T follicular helper cell (primary cell): ENCODE data around the gene EML6.

Experiments
- DNase-seq: peaks from one replicate; pipeline ENCODE4 v3.0.0-alpha.2; 2020; ENCODE audit warnings: low read depth

EML6 gene

DNA sequence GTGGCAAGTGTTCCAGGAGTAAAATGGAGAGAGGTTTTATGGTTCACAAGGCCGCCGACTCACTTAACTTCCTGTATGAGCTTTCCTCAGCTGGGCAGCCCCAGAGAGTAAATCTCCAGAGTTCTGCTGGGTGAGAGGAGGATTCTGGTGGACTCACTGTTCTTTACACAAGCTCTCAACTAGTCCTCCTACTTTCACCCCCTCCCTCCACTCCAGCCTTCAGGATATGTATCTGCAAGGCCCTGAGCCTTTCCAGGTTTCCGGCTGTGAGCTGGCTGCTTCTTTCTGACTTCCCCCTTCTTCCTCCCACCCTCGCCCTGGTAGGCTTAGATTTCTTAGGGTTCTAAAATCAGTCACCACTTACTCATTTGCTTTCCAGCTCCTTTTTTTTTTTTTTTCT, 34.0 kb downstream of the EML6 start:
- no peak for DNase-seq

DNA sequence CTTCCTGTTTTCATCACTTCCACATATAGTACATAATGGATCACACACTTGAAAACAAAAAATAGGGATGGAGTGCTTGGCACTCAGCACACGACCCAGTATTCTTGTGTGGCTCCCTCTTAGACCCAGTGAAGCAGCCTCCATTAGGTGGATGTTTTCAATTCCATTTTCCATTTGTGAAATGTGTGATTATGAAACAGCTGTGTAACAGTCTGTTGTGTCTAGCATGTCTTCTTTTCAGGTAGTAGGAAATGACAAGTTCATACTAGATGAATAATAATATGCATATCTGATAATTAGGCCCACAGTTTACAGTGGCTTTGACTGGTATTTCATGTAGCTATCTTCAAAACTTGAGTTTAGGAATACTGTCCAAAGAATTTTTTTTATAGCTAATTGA, 35.5 kb downstream of the EML6 start:
- DNase-seq = no peak

DNA sequence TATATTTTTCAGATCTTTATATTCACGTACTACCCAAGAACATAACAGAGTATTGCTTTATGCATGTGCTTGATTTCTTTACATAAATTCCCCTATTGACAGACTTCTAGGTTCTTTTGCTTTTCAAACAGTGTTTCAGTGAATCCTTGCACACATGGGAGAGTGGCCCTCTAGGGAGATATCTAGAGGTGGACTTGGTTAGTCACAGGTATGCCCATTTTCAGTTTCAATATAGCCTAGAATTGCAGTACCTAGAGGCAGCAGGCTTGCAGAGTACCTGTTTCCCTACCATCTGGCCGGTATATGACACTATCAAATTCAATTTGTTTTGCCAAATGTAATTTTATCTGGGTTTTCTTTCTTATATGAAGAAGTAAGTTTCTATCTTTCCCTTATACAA, 36.8 kb downstream of the EML6 start:
- DNase-seq = no peak

DNA sequence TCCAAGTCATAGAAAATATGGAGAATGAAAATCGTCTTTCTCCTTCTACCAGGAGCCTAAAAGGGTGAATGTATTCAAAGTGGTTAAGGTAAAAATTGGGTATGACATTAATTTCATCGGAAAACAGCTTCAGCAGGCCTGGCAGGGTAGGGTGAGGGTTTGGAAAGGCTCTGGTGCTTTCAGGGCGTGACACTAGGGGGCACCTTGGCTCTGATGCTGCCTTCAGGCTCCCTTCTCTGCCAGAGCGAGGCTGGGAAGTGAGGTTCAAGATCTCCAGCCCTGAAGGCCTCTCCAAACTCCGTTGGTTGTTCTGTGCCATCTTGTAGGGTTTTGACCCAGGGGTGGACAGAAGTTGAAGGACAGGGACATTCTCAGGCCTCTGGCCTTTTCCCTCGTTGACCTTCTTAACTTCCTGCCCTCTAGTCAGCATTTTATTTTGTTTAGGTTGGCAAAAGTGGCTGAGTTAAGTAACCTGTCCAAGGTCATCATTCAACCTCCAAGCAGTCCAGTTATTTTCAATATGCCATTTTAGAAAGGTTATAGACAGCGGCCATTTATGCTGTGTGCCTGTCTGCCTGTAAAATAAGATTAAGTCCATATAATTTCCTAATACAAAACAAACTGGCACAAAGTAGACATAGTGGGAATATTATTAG, 40.3 kb downstream of the EML6 start:
- no peak for DNase-seq

DNA sequence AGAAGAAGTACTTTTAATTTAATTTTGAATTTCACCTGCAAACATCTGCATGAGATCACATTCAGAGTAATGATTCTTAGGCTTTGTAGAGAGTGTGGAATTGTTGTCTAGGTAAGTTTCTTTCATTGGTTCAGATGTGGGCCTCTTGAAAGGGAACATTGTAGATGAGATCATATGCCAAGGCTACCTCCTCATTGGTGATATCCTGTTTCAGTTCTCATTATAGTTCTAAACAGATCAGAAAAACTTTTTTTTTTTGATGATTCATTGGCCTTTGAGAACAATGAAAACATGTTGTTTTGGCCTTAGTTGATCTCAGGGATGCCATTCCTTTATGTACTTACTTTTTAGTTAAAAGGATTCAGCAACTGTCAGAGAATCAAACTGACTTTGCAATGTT, 44.5 kb downstream of the EML6 start:
- no peak for DNase-seq

DNA sequence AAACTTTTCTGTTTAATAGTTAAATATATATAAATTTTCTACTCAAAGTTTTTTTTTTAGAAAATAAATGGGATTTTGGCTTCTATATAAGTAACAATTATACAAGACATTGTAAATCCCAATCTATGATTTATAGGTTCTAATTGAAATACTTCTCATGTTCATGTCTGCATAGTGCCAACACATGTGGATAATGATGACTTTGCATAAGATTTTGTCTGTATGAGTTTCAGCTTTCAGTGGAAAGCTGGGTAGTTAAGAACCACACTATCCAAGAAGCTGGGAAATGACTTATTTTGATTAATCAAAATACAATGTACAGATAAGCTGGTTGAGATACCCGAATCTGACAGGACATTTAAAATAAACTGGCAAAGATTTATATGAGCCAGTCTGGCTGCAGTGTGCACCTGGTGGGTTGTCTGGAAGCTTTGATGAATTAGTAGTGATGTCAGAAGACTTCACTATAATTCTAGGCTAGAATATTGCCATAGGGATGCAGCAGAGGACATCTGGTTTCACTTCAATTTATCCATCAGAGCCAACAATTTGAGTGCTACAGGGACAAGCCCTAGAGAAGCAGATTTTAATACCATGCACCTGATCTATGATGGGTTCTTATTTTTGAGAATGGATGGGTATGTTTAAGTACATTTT, 45.4 kb downstream of the EML6 start:
- DNase-seq = no peak

DNA sequence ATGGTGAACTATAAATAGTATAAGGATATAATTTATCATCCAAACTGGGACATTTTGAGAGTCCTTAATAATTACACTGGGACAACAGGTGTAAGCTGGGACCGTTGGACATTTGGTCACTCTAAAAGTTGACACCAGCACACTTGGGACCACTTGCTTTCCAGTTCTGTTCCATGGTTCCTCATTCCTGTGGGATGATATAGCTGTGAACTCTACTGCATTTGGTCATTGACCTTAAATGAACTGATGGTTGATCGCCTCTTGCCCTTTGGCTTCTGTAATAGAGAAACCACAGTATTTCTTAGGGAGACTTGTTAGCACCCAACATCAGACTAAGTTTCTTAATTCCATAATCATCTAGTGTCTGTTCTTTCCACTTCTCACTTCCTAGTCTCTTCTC, 46.7 kb downstream of the EML6 start:
- no peak for DNase-seq

DNA sequence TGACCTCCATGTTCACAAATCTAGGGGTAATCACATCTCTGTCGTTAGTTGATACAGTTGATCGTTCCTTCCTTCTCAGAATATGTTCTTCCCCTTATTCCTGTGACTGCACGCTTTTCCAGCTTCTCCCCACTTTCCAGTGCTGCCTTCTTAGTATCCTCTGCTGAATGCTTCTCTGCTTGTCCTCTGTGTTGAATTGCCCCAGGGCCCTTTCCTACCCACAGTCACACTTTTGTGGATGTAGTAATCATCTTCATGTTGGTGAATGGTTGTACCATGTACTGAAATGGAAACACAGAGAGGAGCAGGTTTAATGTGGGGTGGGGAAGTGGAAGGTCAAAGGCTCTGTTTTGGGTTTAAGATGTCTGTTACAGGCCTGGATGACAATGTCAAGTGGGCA, 47.2 kb downstream of the EML6 start:
- no peak for DNase-seq

DNA sequence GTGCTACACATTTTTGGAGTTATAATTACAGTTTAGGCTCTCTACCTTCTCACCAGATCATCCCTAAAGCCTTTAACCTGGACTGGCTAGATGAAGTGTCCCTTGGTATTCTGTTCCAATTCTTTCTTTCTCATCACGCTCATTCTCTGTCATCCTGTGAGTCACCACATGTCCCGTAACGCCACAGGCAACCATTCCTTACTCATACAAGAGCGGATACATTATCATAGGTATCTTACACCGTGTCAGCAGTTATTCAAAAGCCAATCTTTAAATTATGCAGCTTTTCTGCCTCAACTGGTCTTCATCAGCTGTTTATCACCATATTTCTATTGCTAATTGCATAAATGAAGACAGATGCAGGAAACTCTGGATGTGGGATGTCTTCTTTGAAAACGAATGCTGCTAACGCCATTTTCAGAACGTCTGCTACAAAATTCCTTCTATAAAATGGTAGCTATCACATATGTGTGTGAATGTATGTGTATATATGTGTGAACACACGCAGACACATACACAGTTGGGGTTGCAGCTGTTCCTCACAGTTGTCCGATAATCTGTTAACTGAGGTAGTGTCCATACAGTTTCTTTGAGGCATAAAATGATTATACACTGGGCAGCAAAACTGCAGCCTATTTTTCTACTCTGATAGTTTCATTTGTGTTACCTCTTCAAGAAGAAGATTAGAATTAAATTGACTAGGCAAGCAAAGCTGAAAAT, 47.9 kb downstream of the EML6 start:
- DNase-seq = no peak

DNA sequence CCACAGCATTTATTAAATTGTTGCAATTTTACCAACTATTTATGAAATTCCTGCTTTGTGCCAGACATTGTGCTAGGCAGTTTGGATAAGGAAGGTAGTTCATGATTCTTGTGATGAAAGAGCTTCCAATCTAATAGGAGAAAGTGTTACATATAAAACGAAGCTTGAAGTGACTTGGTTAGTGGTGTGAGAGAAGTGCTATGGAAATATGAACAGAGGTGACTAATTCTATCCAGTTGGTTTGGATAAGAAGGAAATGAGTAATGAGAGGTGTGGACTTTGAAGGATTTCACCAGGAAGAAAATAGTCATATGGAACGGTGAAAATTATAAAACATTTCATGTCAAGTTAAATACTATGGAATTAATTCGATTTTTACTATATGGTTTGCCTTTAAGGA, 48.6 kb downstream of the EML6 start:
- no peak for DNase-seq

DNA sequence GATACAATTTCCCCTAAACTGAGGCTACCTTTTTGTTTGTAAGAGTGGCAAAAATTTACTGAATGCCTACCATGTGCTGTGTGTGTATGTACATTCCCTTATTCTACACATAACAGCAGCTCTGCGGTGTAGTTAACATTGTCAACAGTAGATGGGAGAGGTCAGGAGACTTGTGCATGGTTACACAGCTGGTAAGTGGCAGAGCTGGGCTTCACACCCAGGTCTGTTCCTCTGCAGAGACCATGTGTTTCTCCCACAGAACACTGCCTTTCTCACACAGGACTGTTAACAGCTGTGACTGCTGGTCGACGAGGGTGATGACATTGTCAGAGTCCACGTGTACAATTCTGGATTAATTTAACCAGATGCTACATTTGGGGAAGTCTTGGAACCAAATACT, 49.1 kb downstream of the EML6 start:
- DNase-seq = no peak

DNA sequence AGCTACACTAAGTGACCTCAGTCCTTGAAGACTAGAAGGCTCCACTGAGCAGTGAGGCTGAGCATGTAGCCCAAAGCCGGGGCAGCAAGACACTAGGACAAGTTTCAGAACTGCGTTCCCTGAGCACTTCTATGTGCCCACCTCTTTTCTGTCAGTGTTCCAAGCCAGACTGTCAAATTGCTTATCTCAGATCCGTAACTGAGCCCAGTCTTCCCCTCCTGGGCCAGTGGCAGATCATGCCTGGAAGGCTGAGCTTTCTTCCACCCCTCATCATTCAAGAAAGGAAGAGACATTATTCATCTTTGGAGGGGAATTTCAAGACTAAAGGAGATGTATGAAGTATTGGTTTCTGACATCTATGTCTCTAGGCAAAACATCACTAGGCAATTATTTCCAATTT, 49.8 kb downstream of the EML6 start:
- no peak for DNase-seq

DNA sequence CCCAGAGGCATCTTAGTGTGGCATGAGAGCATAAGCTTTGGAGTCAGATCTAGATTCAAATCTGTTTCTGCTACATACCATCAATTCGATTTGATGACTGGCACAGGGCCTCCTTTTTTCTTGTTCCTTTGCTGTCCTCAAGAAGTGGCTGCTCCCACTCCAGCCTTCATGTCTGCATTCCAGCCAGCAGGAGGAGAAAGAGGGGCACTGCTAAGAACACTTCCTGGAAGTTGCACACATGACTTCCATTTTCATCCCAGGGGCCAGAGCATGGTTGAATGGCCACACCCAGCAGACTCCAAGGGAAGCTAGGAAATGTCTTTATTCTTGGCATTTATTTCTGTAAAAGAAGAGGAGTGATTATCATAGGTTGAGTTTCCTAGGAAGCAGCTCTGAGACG, 50.4 kb downstream of the EML6 start:
- no peak for DNase-seq

DNA sequence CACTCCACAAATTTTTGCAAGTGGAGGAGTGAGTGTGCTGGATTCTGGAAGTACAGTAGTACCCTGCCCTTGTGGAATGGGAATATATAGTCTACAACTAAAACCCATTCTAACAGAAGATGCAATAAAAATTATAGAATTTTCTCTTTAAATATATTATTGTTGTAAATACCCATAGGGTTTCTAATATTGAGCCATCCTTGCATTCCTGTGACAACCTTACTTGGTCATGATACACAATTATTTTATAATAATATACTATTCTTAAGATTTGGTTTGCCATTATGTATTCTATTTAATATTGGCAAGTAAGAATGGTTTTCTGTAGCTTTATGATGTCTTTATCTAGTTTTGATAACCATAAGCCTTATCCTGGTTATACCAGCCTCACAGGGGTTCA, 52.2 kb downstream of the EML6 start:
- DNase-seq = no peak

DNA sequence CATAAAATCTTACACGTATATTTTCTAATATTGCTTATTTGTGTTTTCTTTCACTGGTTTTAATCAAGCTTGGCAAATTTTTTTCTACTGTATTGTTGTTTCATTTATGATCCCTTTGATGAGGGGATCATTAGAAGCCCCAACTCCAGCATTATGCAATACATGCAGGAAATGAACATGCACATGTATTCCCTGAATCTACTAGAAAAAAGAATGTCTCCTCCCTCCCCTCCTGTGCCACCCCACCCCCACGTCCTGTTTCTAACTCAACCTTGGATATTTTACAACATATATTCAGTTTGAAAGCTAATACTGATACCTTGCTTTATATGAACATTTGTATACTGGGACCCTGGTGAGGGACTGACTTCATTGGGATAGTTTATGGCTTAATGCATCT, 53.0 kb downstream of the EML6 start:
- DNase-seq = no peak

DNA sequence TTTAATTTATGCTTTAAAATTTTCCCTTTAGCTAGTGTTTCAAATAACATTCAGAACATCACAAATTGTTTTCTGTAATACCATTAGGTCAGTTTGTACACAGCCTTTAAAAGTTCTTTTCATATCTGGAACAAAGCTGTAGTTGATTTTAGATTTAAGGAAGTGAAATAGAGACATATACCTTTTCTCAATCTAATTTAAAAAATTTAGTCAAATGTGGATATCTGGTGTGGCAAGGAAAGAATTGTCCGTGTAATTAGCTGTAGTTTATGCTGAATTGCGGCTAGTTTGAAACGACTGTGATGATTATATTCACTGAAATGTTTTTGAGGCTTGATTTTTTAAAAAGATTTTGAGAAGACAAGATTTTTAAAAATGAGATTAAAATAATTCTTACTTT, 59.9 kb downstream of the EML6 start:
- DNase-seq = no peak

DNA sequence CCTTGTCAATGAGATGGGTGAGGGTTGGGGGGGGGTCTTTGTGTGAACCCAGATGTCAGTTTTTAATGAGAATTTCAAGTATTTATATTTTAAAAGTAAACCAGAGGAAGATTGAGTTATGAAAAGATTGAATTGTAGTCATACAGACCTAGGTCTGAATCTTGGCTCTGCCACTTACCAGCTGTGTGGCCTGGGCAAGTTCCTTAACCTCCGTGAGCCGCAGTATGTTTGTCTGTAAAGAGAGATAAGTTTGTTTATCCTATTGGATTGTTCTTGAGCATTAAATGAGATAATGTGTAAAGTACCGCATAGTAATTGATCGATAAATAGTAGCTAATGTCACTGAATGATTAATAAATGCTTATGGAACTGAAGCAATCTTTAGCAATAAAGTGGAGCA, 63.8 kb downstream of the EML6 start:
- DNase-seq = no peak

DNA sequence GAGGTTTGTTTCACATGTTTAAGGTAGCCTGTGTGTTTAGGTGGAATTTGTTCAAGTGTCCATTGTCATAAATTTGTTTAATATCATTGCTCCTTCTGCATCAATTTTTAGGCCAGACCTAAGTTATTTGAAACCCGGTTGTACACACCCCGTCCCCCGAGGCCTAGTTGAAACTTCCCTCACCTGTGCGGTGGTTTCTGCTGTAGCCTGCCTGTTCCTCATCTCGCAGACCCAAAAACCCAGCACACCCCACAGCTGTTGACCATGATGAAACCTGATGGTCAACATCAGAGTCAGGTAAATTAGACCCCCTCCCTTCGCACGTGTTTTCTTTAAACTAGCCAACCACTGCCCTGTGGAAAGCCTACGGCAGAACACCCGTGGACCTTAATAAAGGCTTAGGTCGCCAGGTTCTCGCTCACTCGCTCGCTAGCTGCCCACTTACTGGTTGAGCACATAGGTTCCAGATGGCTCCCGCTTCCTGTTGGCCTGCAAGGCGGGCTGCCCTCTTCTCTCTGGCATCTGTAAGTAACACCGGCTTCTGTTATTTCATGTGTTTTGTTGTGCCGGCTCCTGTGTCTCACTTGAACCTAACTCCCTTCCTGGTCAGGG, 64.4 kb downstream of the EML6 start:
- no peak for DNase-seq

DNA sequence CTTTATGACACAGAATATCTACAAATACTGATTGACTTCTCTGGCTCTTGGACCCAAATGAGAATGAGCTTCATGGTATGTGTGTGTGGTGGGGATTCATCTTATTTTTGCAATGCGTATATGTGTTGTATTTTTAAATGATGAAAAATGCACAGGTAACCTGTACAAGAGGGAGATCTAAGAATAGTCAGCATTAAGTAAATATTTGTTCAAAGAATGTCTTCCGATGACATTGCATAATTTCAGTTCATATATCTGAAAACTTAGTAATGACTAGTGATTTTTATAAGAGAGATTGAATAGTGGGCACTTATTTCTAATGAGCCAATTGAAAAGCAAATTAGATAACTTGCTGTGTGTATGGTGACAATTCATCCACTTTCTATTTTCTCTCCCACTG, 66.4 kb downstream of the EML6 start:
- DNase-seq = no peak

DNA sequence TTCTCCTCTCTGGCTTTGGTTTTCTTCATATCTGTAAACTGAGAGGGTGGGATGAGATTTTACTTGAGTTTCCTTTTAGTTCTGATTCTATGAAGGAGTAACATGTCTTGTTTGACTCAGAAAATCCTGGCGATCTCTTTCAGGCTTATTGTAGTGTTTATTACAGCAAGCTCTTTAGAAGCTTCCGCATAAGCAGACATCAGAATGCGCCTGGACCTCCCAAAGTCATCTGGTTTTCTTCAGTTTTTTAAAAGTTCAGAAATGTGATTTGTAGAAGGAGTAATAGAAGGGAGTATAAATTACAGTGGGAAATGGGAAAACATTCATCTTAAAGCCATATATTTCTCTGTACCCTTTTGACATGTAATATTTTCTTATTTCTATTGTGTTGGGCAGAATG, 68.4 kb downstream of the EML6 start:
- DNase-seq = no peak

DNA sequence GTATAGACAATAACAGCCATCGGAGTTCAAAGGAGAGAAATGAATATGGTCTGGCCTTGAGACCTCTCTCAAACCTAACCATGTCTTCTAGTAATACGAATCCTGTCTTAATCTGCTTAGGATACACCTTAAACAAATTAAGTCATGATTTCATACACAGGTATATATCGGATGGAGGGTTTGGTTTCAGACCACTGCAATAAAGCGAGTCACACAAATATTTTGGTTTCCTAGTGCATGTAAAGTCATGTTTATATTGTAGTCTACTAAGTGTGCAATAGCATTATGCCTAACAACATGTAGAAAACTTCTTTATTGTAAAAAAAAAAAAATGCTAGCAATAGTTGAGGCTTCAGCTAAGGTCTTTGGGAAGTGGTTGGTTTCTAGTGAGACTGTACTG, 73.8 kb downstream of the EML6 start:
- no peak for DNase-seq

DNA sequence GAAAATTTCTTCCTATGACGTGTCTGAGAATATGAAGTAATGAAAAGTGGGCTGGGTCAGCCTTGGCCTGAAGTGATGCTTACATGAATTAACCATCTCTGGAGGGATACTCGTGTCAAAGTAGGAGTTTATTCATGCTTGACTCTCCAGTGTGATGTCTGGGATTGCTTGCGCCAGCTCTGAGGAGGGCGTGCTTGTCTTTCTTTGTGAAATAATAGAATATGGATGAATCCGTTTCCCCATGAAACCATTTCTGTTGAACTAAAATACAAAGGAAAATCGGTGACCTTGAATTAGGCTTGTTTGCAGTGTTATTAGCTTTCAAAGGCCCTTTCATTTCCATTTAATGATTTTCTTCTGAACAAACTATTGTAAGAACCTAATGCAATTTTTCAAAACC, 77.9 kb downstream of the EML6 start:
- DNase-seq = no peak
